H1 (cell line): ENCODE data around the gene CLCN3. TPM values are rescaled to one million over a fixed set of nuclear protein-coding genes. Genes with fewer than 3 reads are reported as not detected.

Experiments
- CTCF ChIA-PET: fragments of 300-600 bp; sonication (Branson Sonifier 250); formaldehyde crosslinking; loops from one replicate; lab custom pipeline; 2021; ENCODE audit not compliant: partially characterized antibody; lab: Charles Lee
- POLR2A ChIA-PET: fragments of 300-600 bp; sonication (Branson Sonifier 250); formaldehyde crosslinking; loops from one replicate; lab custom pipeline; 2021; ENCODE audit warnings: inconsistent platforms; ENCODE audit not compliant: partially characterized antibody; lab: Charles Lee
- DNase-seq, 2 experiments: peaks; one replicate each; pipeline versions ENCODE4 v3.0.0 to v3.0.0-alpha.2; 2010 to 2022; ENCODE audit warnings: low spot score in 2 of 2, low read depth in 1 of 2, mixed read lengths in 1 of 2
- FAIRE-seq: peaks from 2 replicates; lab custom pipeline; 2011; peaks lifted over from hg19 to GRCh38; lab: Jason Lieb, UNC
- H2AFZ ChIP-seq: 2 replicates; pipeline ENCODE4 v1.8.1; 2012; ENCODE audit warnings: low read length, inconsistent platforms
- H2AK5ac ChIP-seq: 2 replicates; pipeline ENCODE4 v1.6.1; 2013; ENCODE audit warnings: low read depth, low read length
- H2BK120ac ChIP-seq: replicated peaks from 2 replicates; pipeline ENCODE3; 2013; ENCODE audit warnings: low read depth, low read length, inconsistent platforms
- H2BK12ac ChIP-seq: 2 replicates; pipeline ENCODE4 v1.6.1; 2013; ENCODE audit warnings: low read depth, low read length
- H2BK15ac ChIP-seq: 2 replicates; pipeline ENCODE4 v1.6.1; 2013; ENCODE audit warnings: low read length
- H2BK20ac ChIP-seq: 2 replicates; pipeline ENCODE4 v1.6.1; 2013; ENCODE audit warnings: low read length
- H2BK5ac ChIP-seq: 2 replicates; pipeline ENCODE4 v1.6.1; 2013; ENCODE audit warnings: low read depth, low read length
- H3K14ac ChIP-seq: 2 replicates; pipeline ENCODE4 v1.6.1; 2013; ENCODE audit warnings: inconsistent platforms; ENCODE audit not compliant: insufficient read length
- H3K18ac ChIP-seq: 2 replicates; pipeline ENCODE4 v1.6.1; 2013; ENCODE audit warnings: low read length; ENCODE audit errors: extremely low read depth
- H3K23ac ChIP-seq: 2 replicates; pipeline ENCODE4 v1.6.1; 2013; ENCODE audit warnings: inconsistent platforms; ENCODE audit not compliant: insufficient read length
- H3K23me2 ChIP-seq: 2 replicates; pipeline ENCODE4 v1.6.1; 2013; ENCODE audit warnings: low read depth, low read length
- H3K27ac ChIP-seq: 2 replicates; pipeline ENCODE4 v1.6.1; 2011; ENCODE audit warnings: low read depth, low read length, inconsistent platforms
- H3K27me3 ChIP-seq, 4 experiments: replicated peaks in 1 of 4; 1 replicate in 1 of 4; 2 replicates in 3 of 4; pipeline versions ENCODE4 v1.6.1 to v1.8.1; 2011 to 2013; ENCODE audit warnings: low read length in 3 of 4, mild to moderate bottlenecking in 3 of 4, inconsistent platforms in 2 of 4, mixed read lengths in 2 of 4, moderate library complexity in 1 of 4; ENCODE audit not compliant: control insufficient read depth in 3 of 4, insufficient read depth in 3 of 4; ENCODE audit errors: extremely low read depth in 1 of 4
- H3K36me3 ChIP-seq, 4 experiments: 2 replicates each; pipeline versions ENCODE4 v1.6.1 to v1.8.1; 2011 to 2013; ENCODE audit warnings: mild to moderate bottlenecking in 4 of 4, low read length in 3 of 4, moderate library complexity in 2 of 4, control low read depth in 1 of 4, inconsistent platforms in 1 of 4; ENCODE audit not compliant: insufficient read depth in 4 of 4, control insufficient read depth in 2 of 4
- H3K4ac ChIP-seq: replicated peaks from 2 replicates; pipeline ENCODE3; 2013; ENCODE audit warnings: low read length, low read depth, mixed read lengths, inconsistent platforms; ENCODE audit not compliant: insufficient read length
- H3K4me1 ChIP-seq, 4 experiments: replicated peaks in 1 of 4; 1 replicate in 1 of 4; 2 replicates in 3 of 4; pipeline versions ENCODE4 v1.6.1 to v1.8.1; 2011 to 2013; ENCODE audit warnings: low read length in 3 of 4, inconsistent platforms in 2 of 4, mixed read lengths in 1 of 4; ENCODE audit not compliant: insufficient read depth in 4 of 4, control insufficient read depth in 3 of 4
- H3K4me2 ChIP-seq, 2 experiments: 2 replicates each; pipeline versions ENCODE4 v1.6.1 to v1.8.1; 2011 to 2013; ENCODE audit warnings: low read depth in 2 of 2, low read length in 2 of 2, control low read depth in 1 of 2, inconsistent platforms in 1 of 2, mild to moderate bottlenecking in 1 of 2; ENCODE audit not compliant: insufficient read depth in 1 of 2
- H3K4me3 ChIP-seq, 4 experiments: fragments of 200-600, 300-600 bp in 1 of 4; sonication (generic), shearing (Covaris generic), sonication (Bioruptor Twin) in 1 of 4; 2 replicates each; pipeline versions ENCODE4 v1.5.1 to v1.8.1; 2011 to 2016; ENCODE audit warnings: low read length in 4 of 4, low read depth in 3 of 4, control low read depth in 2 of 4, inconsistent platforms in 2 of 4, mild to moderate bottlenecking in 2 of 4, mixed read lengths in 1 of 4, moderate library complexity in 1 of 4; ENCODE audit not compliant: insufficient read depth in 2 of 4; ENCODE audit errors: extremely low read depth in 1 of 4
- H3K56ac ChIP-seq: replicated peaks from 2 replicates; pipeline ENCODE3; 2013; ENCODE audit warnings: low read depth, mild to moderate bottlenecking, mixed read lengths, low read length, inconsistent platforms; ENCODE audit not compliant: insufficient read length
- H3K79me1 ChIP-seq: 2 replicates; pipeline ENCODE4 v1.6.1; 2013; ENCODE audit warnings: low read depth, low read length, control low read depth
- H3K79me2 ChIP-seq, 2 experiments: 2 replicates each; pipeline versions ENCODE4 v1.6.1 to v1.8.1; 2012 to 2013; ENCODE audit warnings: low read length in 2 of 2, mild to moderate bottlenecking in 2 of 2, inconsistent platforms in 1 of 2; ENCODE audit not compliant: insufficient read depth in 2 of 2, control insufficient read depth in 1 of 2
- H3K9ac ChIP-seq, 4 experiments: replicated peaks in 1 of 4; 1 replicate in 1 of 4; 2 replicates in 3 of 4; pipeline versions ENCODE4 v1.6.1 to v1.8.1; 2011 to 2013; ENCODE audit warnings: low read depth in 3 of 4, low read length in 3 of 4, control low read depth in 2 of 4, mild to moderate bottlenecking in 2 of 4, moderate library complexity in 2 of 4, inconsistent platforms in 1 of 4; ENCODE audit errors: extremely low read depth in 1 of 4
- H3K9me3 ChIP-seq, 2 experiments: 2 replicates each; pipeline versions ENCODE4 v1.6.1 to v1.8.1; 2012 to 2013; ENCODE audit warnings: mild to moderate bottlenecking in 2 of 2, moderate library complexity in 2 of 2, control low read depth in 1 of 2, inconsistent platforms in 1 of 2, low read depth in 1 of 2, low read length in 1 of 2, mixed read lengths in 1 of 2; ENCODE audit not compliant: insufficient read depth in 2 of 2
- H4K20me1 ChIP-seq, 2 experiments: replicated peaks in 1 of 2; 2 replicates each; pipeline versions ENCODE3 to v1.8.1; 2011 to 2013; ENCODE audit warnings: inconsistent platforms in 2 of 2, low read length in 2 of 2, mild to moderate bottlenecking in 1 of 2; ENCODE audit not compliant: insufficient read depth in 2 of 2, control insufficient read depth in 1 of 2
- H4K5ac ChIP-seq: 2 replicates; pipeline ENCODE4 v1.6.1; 2013; ENCODE audit warnings: low read length, low read depth, mixed read lengths, inconsistent platforms; ENCODE audit not compliant: insufficient read length
- H4K8ac ChIP-seq: 2 replicates; pipeline ENCODE4 v1.8.0; 2013; ENCODE audit warnings: mild to moderate bottlenecking, moderate library complexity, low read length, inconsistent platforms; ENCODE audit not compliant: insufficient read depth; ENCODE audit errors: extremely low read depth
- H4K91ac ChIP-seq: replicated peaks from 2 replicates; pipeline ENCODE3; 2013; ENCODE audit warnings: low read length, mixed read lengths, inconsistent platforms; ENCODE audit not compliant: insufficient read length
- CEBPB ChIP-seq: IDR thresholded peaks from 2 replicates; pipeline ENCODE4 v1.6.1; 2012; ENCODE audit warnings: low read depth, low read length
- HDAC6 ChIP-seq: IDR thresholded peaks from one replicate; pipeline ENCODE4 v1.7.1; 2012; ENCODE audit warnings: low read depth, mild to moderate bottlenecking, inconsistent platforms, low read length, moderate library complexity
- JUND ChIP-seq: IDR thresholded peaks from 2 replicates; pipeline ENCODE4 v1.6.1; 2011; ENCODE audit warnings: mild to moderate bottlenecking, improper control_type of control experiment, low read length
- KDM4A ChIP-seq: IDR thresholded peaks from one replicate; pipeline ENCODE4 v1.7.1; 2012; ENCODE audit warnings: low read depth, mild to moderate bottlenecking, moderate library complexity, low read length, inconsistent platforms; ENCODE audit not compliant: severe bottlenecking
- TBP ChIP-seq: IDR thresholded peaks from 2 replicates; pipeline ENCODE4 v1.6.1; 2011; ENCODE audit warnings: low read depth, low read length, improper control_type of control experiment
- YY1 ChIP-seq: IDR thresholded peaks from 2 replicates; pipeline ENCODE4 v1.6.1; 2011; ENCODE audit warnings: low read depth, mild to moderate bottlenecking, low read length
- WGBS, 2 experiments: shearing (Covaris generic) in 1 of 2; methylation state at CpG; one replicate each; pipeline versions ENCODE4 v1.1.6 to v1.1.7; 2013 to 2015; ENCODE audit warnings: low lambda C conversion rate in 2 of 2, mixed read lengths in 2 of 2, inconsistent platforms in 1 of 2, low coverage in 1 of 2, missing lambda C conversion rate in 1 of 2; ENCODE audit not compliant: insufficient replicate concordance in 2 of 2, insufficient coverage in 1 of 2, insufficient read length in 1 of 2; ENCODE audit errors: extremely low coverage in 1 of 2, missing lambda C conversion rate in 1 of 2; 5-methylcytosine and 5-hydroxymethylcytosine counted together
- polyA plus RNA-seq, 7 experiments: library from polyadenylated mRNA; depleted of rRNA in 3 of 7; stranded (reverse) in 5 of 7; unstranded in 2 of 7; fragments of >200 nt in 5 of 7; fragments of 200-250 nt in 2 of 7; gene quantifications; 1 replicate in 5 of 7; 2 replicates in 1 of 7; 4 replicates in 1 of 7; pipeline versions ENCODE4 v1.2.1 to v1.2.3, GENCODE V29; 2011 to 2013; ENCODE audit warnings: missing spikeins in 2 of 7, mixed read lengths in 2 of 7
- total RNA-seq: library from RNA; stranded (reverse); fragmentation: NEBNext Ultra II Directional; extraction: Animal tissue kit (Norgen Biotek cat#: 25700); gene quantifications from 2 replicates; pipeline ENCODE4 v1.2.1, GENCODE V29; 2021

The CLCN3 gene
- total and polyA plus RNA-seq, 2 of the 8 experiments (the other 6 are each of a cell fraction or from before 2014, with no cell fraction given) = 8.8 to 32.8 TPM

DNA sequence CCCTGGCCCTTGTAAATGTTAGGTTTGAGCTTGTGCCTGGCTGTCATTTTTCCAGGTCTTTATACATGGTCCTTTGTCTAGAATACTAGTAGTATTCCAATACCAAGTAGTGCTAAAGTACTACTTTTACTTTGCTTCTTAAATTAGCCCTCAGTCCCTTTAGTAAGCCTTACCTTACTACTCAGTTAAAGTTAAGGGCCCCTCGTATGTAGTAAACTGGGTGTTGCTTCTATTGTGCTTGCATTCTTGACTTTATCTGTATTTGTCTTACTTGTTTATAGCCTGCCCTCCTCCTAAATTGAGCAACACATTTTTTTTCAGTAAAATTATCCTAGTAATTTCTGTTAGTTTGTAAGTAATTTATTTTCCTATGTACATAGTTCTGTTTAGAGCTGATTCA is 25.2 kb downstream of the CLCN3 start:
- no peaks in the 10 kb centered on the region for H3K9me3 ChIP-seq
- no peak overlapping the region for H3K27ac ChIP-seq
- no peak overlapping the region for H3K4me2 ChIP-seq
- no peak overlapping the region for H3K14ac ChIP-seq
- H2BK15ac ChIP-seq = no peak overlapping the region
- no peak overlapping the region for H4K5ac ChIP-seq
- H4K8ac ChIP-seq = no peak overlapping the region
- no peak overlapping the region for H4K91ac ChIP-seq
- WGBS, 2 experiments = 92% methylated on average over 1 of the region's 1 CpG; no CpG with 5 or more reads in 1 of the 2 experiments
- no peak for FAIRE-seq
- H2AK5ac ChIP-seq = no peak overlapping the region
- H2BK12ac ChIP-seq = no peak overlapping the region
- H3K4me1 ChIP-seq = no peaks in the 10 kb centered on the region
- H3K79me1 ChIP-seq = no peaks in the 10 kb centered on the region
- no peak overlapping the region for H3K4me3 ChIP-seq
- ChIA-PET CTCF (no interaction called here), POLR2A (no interaction called here)
- no peaks in the 10 kb centered on the region; a peak in 1 of 4 replicates for H3K79me2 ChIP-seq
- H3K36me3 ChIP-seq = peaks cover 0 to 6% (median 0%) of the 10 kb centered on the region in 4 experiments; a peak in 1 of 8 replicates
- H3K23me2 ChIP-seq = no peaks in the 10 kb centered on the region
- H2BK5ac ChIP-seq = no peak overlapping the region
- no peak overlapping the region for H2AFZ ChIP-seq
- DNase-seq = no peak
- H3K9ac ChIP-seq = no peak overlapping the region
- peaks cover 0 to 3% of the 10 kb centered on the region in 2 experiments for H4K20me1 ChIP-seq
- H2BK20ac ChIP-seq = no peak overlapping the region
- no peaks in the 10 kb centered on the region for H3K27me3 ChIP-seq
- no peak overlapping the region for H3K56ac ChIP-seq
- H3K18ac ChIP-seq = no peak overlapping the region
- H3K23ac ChIP-seq = no peak overlapping the region
- H2BK120ac ChIP-seq = no peak overlapping the region
- TF ChIP-seq YY1 (no peak), CEBPB (no peak), KDM4A (no peak), HDAC6 (no peak), JUND (no peak), TBP (no peak)
- no peak overlapping the region for H3K4ac ChIP-seq
